ENCODE measurements around the gene WNK1. TPM values are rescaled to one million over a fixed set of nuclear protein-coding genes. Genes with fewer than 3 reads are reported as not detected.

WNK1 gene
- total and polyA plus RNA-seq, 2 of the 8 experiments (the other 6 are each of a cell fraction or from before 2014, with no cell fraction given), result 88.2 to 157 TPM

DNA sequence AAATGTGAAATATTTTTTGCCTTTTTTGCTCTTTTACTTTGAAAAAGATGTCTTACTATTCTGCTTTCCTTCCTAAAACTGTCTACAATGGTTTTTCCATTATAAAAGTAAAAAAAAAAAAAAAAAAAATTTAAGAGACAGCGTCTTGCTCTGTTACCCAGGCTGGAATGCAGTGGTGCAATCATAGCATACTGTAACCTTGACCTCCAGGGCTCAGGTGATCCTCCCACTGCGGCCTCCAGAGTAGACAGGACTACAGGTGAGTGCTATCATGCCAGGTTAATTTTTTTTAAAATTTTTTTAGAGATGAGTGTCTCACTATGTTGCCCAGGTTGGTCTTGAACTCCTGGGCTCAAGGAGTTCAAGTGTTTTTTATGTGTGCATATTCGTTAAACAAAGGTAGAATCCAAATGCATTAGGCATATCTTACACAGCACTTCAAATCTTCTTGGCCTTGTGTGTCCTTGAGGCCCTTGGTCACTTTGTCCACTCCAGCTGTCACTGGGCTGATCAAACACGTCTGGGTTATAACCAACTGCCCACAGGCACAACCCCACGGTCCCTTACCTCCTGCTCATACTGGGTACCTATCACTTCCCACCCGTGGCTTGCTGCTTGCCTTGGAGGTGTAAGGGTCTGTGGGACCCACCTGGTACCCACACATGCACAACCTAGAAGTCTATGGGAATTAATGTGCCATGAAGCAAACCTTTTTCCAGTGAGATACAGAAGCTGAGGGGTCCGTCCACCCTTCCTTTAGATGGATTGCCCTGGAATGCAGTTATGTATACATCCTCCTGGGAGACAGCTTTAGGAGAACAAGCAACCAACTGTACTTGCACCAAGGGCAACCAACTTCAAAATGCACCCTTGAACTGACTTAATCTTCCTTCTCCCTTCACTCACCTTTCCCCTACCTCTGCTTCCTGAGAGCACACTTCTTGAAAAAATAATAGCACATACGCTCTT, 184.3 kb downstream of the WNK1 start:
- Histone ChIP-seq H3K27me3 (replicated peaks in 1 of 4; ENCODE audit: control insufficient read depth in 3 of 4, extremely low read depth in 1 of 4, insufficient read depth in 3 of 4, low read length in 3 of 4) (no peaks in the 10 kb centered on the region), H3K9me3 (ENCODE audit: insufficient read depth in 2 of 2, low read depth in 1 of 2, low read length in 1 of 2) (no peaks in the 10 kb centered on the region), H3K56ac (replicated peaks; ENCODE audit: insufficient read length, low read depth, low read length) (no peak overlapping the region), H2BK20ac (ENCODE audit: low read length) (no peak overlapping the region), H3K79me2 (ENCODE audit: control insufficient read depth in 1 of 2, insufficient read depth in 2 of 2, low read length in 2 of 2) (peaks cover 0 to 18% of the 10 kb centered on the region in 2 experiments; a peak in 1 of 4 replicates), H4K5ac (ENCODE audit: insufficient read length, low read depth, low read length) (no peak overlapping the region), H3K4ac (replicated peaks; ENCODE audit: insufficient read length, low read depth, low read length) (no peak overlapping the region), H3K23me2 (ENCODE audit: low read depth, low read length) (no peaks in the 10 kb centered on the region), H2BK120ac (replicated peaks; ENCODE audit: low read depth, low read length) (no peak overlapping the region), H2BK15ac (ENCODE audit: low read length) (no peak overlapping the region), H3K27ac (ENCODE audit: low read depth, low read length) (no peak overlapping the region), H2AFZ (ENCODE audit: low read length) (no peak overlapping the region), H3K14ac (ENCODE audit: insufficient read length) (no peak overlapping the region), H3K18ac (ENCODE audit: extremely low read depth, low read length) (no peak overlapping the region), H4K20me1 (replicated peaks in 1 of 2; ENCODE audit: control insufficient read depth in 1 of 2, insufficient read depth in 2 of 2, low read length in 2 of 2) (peaks cover 0 to 2% of the 10 kb centered on the region in 2 experiments), H4K91ac (replicated peaks; ENCODE audit: insufficient read length, low read length) (no peak overlapping the region), H3K36me3 (ENCODE audit: control insufficient read depth in 2 of 4, insufficient read depth in 4 of 4, low read length in 3 of 4) (peaks cover 1 to 13% (median 3%) of the 10 kb centered on the region in 4 experiments; a peak in 5 of 8 replicates), H3K4me2 (ENCODE audit: insufficient read depth in 1 of 2, low read depth in 2 of 2, low read length in 2 of 2) (no peak overlapping the region), H3K79me1 (ENCODE audit: low read depth, low read length) (peaks cover 5% of the 10 kb centered on the region; the same call in 1 of the 2 replicates), H4K8ac (ENCODE audit: extremely low read depth, insufficient read depth, low read length) (no peak overlapping the region), H3K4me1 (replicated peaks in 1 of 4; ENCODE audit: control insufficient read depth in 3 of 4, insufficient read depth in 4 of 4, low read length in 3 of 4) (no peaks in the 10 kb centered on the region), H3K4me3 (ENCODE audit: extremely low read depth in 1 of 4, insufficient read depth in 2 of 4, low read depth in 3 of 4, low read length in 4 of 4) (no peak overlapping the region), H2BK12ac (ENCODE audit: low read depth, low read length) (no peak overlapping the region), H3K9ac (replicated peaks in 1 of 4; ENCODE audit: extremely low read depth in 1 of 4, low read depth in 3 of 4, low read length in 3 of 4) (no peak overlapping the region; a peak in 1 of 7 replicates), H2BK5ac (ENCODE audit: low read depth, low read length) (no peak overlapping the region), H2AK5ac (ENCODE audit: low read depth, low read length) (no peak overlapping the region), H3K23ac (ENCODE audit: insufficient read length) (no peak overlapping the region)
- DNase-seq (ENCODE audit: low read depth in 1 of 2, low spot score in 2 of 2) (no peak), FAIRE-seq (no peak)
- ChIA-PET POLR2A (ENCODE audit: partially characterized antibody) (interaction anchor here (2.4 kb wide), 1 partner anchor 13 kb away, joined by 9 read pairs; the partner anchor contains the start of gene RAD52), CTCF (ENCODE audit: partially characterized antibody) (interaction anchor here (0.6 to 1.9 kb wide), 5 partner anchors 10 to 366 kb away, joined by 3 to 5 read pairs (median 3); no protein-coding TSS in a partner anchor)
- TF ChIP-seq TAF7 (optimal IDR thresholded peaks at IDR 0.05; ENCODE audit: borderline replicate concordance, low read depth, low read length) (no peak), CBX8 (IDR thresholded peaks at IDR 0.05; ENCODE audit: borderline replicate concordance, low read depth, low read length) (no peak)
- TF ChIP-seq, protein P1, sequence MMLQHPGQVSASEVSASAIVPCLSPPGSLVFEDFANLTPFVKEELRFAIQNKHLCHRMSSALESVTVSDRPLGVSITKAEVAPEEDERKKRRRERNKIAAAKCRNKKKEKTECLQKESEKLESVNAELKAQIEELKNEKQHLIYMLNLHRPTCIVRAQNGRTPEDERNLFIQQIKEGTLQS (IDR thresholded peaks at IDR 0.05; ENCODE audit: insufficient read depth, low read depth, low read length), result no peak
- WGBS, 2 experiments (ENCODE audit: extremely low coverage in 1 of 2, insufficient coverage in 1 of 2, insufficient read length in 1 of 2, insufficient replicate concordance in 2 of 2, low coverage in 1 of 2, low lambda C conversion rate in 2 of 2, missing lambda C conversion rate in 1 of 2), result 95% methylated on average over 8 of the region's 8 CpGs; no CpG with 5 or more reads in 1 of the 2 experiments

Measured in H1 (cell line).